SU-DHL-6 (cell line): ENCODE data around the gene DST.

Source experiments
- EZH2phosphoT487 ChIP-seq: fragments of 200-600 bp; sonication (generic), shearing (Covaris generic); conservative IDR thresholded peaks from 2 replicates; pipeline ENCODE4 v1.6.1; 2018; ENCODE audit warnings: mild to moderate bottlenecking, antibody characterized with exemption, low read length, moderate library complexity, mixed read lengths
- TF ChIP-seq, protein P1 (sequence below): fragments of 200-600 bp; sonication (generic); IDR thresholded peaks from one replicate; pipeline ENCODE4 v1.5.1; 2017; ENCODE audit warnings: antibody characterized with exemption, mild to moderate bottlenecking, low read length, moderate library complexity; ENCODE audit not compliant: insufficient read depth, poor library complexity, severe bottlenecking

DNA sequence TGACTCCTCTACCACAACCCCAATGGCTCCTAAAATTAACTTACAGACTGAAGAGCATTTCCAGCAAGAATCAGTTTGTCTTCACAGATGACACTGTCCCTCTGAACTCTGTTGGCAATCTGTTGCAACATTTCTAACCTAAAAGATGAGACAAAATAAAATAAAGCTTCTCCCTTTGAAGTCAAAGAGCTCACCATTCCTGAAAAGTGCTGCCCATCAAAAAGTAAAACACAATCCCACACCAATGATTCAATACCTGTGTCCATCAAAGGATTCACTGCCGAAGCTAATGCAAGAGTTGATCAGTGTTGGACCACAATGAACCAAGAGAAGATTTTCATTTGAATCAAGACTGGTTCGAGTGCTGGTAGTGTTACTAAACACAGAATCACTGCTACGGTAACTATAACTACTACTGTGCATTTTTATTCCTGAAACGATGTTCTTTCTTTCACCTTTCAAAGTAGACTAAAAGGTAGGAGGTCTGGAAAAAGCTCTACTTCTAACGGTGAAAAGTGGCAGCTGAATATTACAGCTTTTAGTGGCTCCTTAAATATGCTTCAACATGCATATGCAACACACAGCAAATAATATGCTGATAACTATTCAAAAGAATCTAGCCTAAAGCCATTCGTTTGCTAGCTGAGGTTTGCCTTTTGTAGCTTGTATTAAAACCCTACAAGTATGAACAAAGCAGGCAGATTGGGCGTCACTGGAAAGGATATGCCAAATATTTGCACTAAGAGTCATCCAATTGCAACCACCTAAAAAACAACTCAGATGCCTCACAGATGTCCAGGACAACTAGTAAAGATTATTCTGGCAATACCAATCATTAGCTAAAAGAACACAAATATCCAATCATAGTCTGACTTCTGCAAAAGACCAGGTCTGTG, at the start of gene DST:
- TF ChIP-seq EZH2phosphoT487, result no peak
- TF ChIP-seq, protein P1, sequence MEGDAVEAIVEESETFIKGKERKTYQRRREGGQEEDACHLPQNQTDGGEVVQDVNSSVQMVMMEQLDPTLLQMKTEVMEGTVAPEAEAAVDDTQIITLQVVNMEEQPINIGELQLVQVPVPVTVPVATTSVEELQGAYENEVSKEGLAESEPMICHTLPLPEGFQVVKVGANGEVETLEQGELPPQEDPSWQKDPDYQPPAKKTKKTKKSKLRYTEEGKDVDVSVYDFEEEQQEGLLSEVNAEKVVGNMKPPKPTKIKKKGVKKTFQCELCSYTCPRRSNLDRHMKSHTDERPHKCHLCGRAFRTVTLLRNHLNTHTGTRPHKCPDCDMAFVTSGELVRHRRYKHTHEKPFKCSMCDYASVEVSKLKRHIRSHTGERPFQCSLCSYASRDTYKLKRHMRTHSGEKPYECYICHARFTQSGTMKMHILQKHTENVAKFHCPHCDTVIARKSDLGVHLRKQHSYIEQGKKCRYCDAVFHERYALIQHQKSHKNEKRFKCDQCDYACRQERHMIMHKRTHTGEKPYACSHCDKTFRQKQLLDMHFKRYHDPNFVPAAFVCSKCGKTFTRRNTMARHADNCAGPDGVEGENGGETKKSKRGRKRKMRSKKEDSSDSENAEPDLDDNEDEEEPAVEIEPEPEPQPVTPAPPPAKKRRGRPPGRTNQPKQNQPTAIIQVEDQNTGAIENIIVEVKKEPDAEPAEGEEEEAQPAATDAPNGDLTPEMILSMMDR, result no peak
